ENCODE data around the gene AGER.

AGER gene

GRCh38 chr6:32175322-32175710 lies 8.7 kb downstream of the AGER start:
- H3K4me3 ChIP-seq (replicated peaks in 1 of 2; ENCODE audit: low read depth in 2 of 2, low read length in 2 of 2), result peak overlapping the region; percentile 95 to 98
- no peak for DNase-seq (ENCODE audit: low read depth in 2 of 2)
- no peak for TF ChIP-seq CTCF (IDR thresholded peaks at IDR 0.05; ENCODE audit: low read depth, low read length)

GRCh38 chr6:32174416-32174815 lies 9.6 kb downstream of the AGER start:
- TF ChIP-seq CTCF (IDR thresholded peaks at IDR 0.05; ENCODE audit: low read depth, low read length), result no peak
- peak overlapping the region in 1 of 2 donors; percentile 95 for H3K4me3 ChIP-seq (replicated peaks in 1 of 2; ENCODE audit: low read depth in 2 of 2, low read length in 2 of 2)
- no peak for DNase-seq (ENCODE audit: low read depth in 2 of 2)

DNA sequence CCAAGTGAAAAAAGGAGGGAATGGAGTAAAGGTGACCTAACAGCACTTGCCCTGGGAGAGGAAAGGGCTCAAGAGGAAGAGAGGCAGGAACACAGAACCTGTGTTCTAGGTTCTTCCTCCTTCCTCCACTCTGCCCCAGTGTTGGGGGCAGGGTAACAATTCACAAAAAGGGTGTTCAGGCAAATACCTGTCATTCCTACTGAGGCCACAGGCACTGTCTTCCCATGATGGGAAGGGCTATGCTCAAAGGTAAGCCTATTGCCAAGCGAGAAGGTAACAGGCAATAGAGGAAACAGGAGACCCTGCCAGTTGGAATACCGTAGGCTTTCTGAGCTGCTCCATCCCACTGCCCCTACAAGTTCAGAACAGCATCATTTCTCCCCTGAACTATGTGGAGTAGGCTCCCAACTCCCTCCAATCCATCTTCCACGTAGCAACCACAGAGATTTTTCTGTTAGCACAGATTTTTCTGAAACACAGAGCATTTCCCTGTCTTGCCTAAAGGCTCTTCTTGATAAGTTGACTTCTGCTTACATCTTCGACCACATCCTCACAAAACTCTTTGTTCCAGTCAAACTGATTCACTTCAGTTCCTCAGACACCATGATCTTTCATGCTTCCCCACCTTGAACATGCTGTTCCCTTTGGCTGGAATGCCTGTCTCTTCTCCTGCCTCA lies 10.9 kb downstream of the AGER start:
- no peak for DNase-seq (ENCODE audit: low read depth in 2 of 2)
- TF ChIP-seq CTCF (IDR thresholded peaks at IDR 0.05; ENCODE audit: low read depth, low read length), result no peak
- no peak overlapping the region for H3K4me3 ChIP-seq (replicated peaks in 1 of 2; ENCODE audit: low read depth in 2 of 2, low read length in 2 of 2)

DNA sequence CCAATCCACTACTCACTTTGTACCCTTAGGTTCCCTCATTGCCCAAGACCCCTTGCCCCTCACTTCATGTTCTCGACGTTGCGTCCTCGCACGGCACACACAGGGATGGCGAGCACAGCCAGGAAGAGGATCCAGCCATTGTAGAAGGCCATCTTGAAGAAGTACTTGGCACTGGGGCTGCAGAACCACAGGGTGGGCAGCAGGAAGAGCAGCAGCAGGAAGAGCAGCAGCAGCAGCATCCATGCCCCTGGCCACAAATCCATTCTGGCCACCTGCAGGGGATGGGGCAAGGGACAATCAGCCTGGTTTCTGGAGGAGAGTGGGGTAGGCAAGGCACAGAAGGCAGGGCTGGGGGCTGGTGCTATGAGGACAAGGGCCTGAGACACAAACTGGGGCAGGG lies 12.8 kb downstream of the AGER start:
- no peak overlapping the region for H3K4me3 ChIP-seq (replicated peaks in 1 of 2; ENCODE audit: low read depth in 2 of 2, low read length in 2 of 2)
- no peak for TF ChIP-seq CTCF (IDR thresholded peaks at IDR 0.05; ENCODE audit: low read depth, low read length)
- DNase-seq (ENCODE audit: low read depth in 2 of 2), result no peak

- no peak overlapping the region for H3K4me3 ChIP-seq (replicated peaks in 1 of 2; ENCODE audit: low read depth in 2 of 2, low read length in 2 of 2)
- TF ChIP-seq CTCF (IDR thresholded peaks at IDR 0.05; ENCODE audit: low read depth, low read length), result no peak
- DNase-seq (ENCODE audit: low read depth in 2 of 2), result no peak
Observed at GRCh38 chr6:32170294-32170693, 13.8 kb downstream of the AGER start.

DNA sequence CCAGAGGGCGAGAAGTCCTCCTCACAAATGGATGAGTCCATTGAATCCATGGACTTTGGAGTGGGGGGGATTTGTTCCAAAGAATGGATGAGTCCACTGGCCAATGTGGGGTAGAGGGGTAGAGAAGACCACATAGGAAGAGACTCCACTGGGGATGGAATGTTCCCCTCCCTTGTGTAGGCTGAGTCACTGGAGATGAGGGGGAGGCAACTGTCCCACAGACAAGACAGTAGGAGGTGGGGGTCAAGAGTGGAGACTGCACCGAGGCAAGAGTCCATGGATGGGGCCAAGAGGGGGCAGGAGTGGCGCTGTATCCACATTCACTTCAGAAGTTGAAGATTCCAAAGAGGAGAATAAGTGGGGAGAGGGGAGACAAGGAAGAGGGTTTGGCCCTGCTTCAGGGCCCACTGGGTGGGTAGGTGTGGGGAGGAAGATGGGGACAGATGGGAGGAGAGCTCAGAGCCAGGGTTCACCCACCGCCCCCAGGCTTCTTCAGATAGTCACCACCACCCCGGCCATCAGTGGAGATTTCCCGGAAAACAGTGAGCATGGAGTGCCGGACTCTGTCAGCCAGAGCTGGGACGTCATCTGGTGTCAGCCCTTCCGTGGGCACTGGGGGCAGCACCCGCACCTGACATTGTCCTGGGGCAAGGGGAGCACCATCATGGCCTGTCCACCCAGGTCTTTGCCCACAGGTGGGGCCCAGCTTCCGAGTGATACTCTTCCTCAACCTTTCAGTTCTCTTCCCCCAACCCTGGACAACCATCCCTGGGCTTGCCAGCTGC lies 15.1 kb downstream of the AGER start:
- H3K4me3 ChIP-seq (replicated peaks in 1 of 2; ENCODE audit: low read depth in 2 of 2, low read length in 2 of 2), result no peak overlapping the region
- no peak for TF ChIP-seq CTCF (IDR thresholded peaks at IDR 0.05; ENCODE audit: low read depth, low read length)
- peak in 1 of 2 donors; percentile 19 for DNase-seq (ENCODE audit: low read depth in 2 of 2)
